ENCODE results near the gene F2RL3. TPM values are rescaled to one million over a fixed set of nuclear protein-coding genes. Genes with fewer than 3 reads are reported as not detected.

F2RL3 gene
- total and polyA plus RNA-seq, 9 of the 15 experiments (the other 6 are each of a cell fraction or from before 2014, with no cell fraction given) = 1.4 to 27.6 (median 11.9) TPM

DNA sequence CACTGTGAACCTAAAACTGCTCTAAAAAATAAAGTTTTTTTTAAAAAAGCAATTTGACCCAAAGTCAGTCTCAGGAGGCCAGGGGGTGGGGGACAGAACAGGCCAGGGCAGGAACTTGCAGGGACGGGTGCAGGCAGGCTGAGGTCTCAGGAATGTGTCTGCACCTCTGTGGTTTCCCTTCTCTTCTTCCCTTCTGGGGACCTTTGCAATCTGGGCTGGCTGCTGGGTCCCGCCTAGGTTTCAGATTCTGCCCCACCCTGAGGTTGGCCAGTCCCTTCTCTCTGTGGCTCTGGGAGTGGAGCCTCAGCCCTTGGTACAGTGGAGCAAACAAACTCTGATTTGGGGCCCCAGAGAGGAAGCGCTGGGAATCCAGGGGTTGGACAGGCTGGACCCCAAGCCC is 5.3 kb upstream of the F2RL3 start (continued):
- TF ChIP-seq, protein P1, sequence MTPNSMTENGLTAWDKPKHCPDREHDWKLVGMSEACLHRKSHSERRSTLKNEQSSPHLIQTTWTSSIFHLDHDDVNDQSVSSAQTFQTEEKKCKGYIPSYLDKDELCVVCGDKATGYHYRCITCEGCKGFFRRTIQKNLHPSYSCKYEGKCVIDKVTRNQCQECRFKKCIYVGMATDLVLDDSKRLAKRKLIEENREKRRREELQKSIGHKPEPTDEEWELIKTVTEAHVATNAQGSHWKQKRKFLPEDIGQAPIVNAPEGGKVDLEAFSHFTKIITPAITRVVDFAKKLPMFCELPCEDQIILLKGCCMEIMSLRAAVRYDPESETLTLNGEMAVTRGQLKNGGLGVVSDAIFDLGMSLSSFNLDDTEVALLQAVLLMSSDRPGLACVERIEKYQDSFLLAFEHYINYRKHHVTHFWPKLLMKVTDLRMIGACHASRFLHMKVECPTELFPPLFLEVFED (CRISPR knock-in tag; conservative IDR thresholded peaks at IDR 0.05) = no peak
- TF ChIP-seq, protein P2, sequence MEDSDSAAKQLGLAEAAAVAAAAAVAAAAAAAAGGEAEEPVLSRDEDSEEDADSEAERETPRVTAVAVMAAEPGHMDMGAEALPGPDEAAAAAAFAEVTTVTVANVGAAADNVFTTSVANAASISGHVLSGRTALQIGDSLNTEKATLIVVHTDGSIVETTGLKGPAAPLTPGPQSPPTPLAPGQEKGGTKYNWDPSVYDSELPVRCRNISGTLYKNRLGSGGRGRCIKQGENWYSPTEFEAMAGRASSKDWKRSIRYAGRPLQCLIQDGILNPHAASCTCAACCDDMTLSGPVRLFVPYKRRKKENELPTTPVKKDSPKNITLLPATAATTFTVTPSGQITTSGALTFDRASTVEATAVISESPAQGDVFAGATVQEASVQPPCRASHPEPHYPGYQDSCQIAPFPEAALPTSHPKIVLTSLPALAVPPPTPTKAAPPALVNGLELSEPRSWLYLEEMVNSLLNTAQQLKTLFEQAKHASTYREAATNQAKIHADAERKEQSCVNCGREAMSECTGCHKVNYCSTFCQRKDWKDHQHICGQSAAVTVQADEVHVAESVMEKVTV (CRISPR knock-in tag; IDR thresholded peaks at IDR 0.05) = no peak
- TF ChIP-seq ZKSCAN8 (CRISPR knock-in tag; IDR thresholded peaks at IDR 0.05) (no peak), ZNF324 (CRISPR knock-in tag; IDR thresholded peaks at IDR 0.05) (no peak), ZNF77 (CRISPR knock-in tag; IDR thresholded peaks at IDR 0.05) (no peak), FOXM1 (IDR thresholded peaks at IDR 0.05; ENCODE audit: low read depth) (no peak), FOXM1 (CRISPR knock-in tag; IDR thresholded peaks at IDR 0.05; ENCODE audit: low read depth) (no peak), SRSF3 (IDR thresholded peaks at IDR 0.05; ENCODE audit: insufficient read depth, low read length) (no peak), ZNF124 (CRISPR knock-in tag; IDR thresholded peaks at IDR 0.05) (no peak)
- TF ChIP-seq, protein P3, sequence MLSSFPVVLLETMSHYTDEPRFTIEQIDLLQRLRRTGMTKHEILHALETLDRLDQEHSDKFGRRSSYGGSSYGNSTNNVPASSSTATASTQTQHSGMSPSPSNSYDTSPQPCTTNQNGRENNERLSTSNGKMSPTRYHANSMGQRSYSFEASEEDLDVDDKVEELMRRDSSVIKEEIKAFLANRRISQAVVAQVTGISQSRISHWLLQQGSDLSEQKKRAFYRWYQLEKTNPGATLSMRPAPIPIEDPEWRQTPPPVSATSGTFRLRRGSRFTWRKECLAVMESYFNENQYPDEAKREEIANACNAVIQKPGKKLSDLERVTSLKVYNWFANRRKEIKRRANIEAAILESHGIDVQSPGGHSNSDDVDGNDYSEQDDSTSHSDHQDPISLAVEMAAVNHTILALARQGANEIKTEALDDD (IDR thresholded peaks at IDR 0.05) = no peak
